GM12878 (cell line): ENCODE data around the gene FKBP8. TPM values are rescaled to one million over a fixed set of nuclear protein-coding genes. Genes with fewer than 3 reads are reported as not detected.

Experiments used
- ATAC-seq: fragments of 200-7000 bp; cut with Tn5 transposase; 3 replicates; pipeline ENCODE4 v1.9.1; 2020; ENCODE audit warnings: mild to moderate bottlenecking, moderate library complexity
- BruUV-seq: library from RNA; stranded (reverse); fragments of 400-500 nt; replicated peaks from 2 replicates; lab custom pipeline; 2021; lab: Mats Ljungman, UMichigan
- CTCF ChIA-PET: fragments of 300-600 bp; sonication (Branson Sonifier 250); formaldehyde crosslinking; extraction: SDS; loops from one replicate; lab custom pipeline; 2021; ENCODE audit warnings: inconsistent platforms; lab: Yijun Ruan, JAX
- POLR2A ChIA-PET: fragments of 350-600 bp; formaldehyde crosslinking; extraction: SDS; loops from one replicate; lab custom pipeline; 2021; ENCODE audit warnings: inconsistent platforms; lab: Charles Lee
- RAD21 ChIA-PET: fragments of 300-600 bp; sonication (Branson Sonifier 250); formaldehyde crosslinking; loops from one replicate; lab custom pipeline; 2023; ENCODE audit warnings: antibody characterized with exemption; ENCODE audit not compliant: unreplicated experiment; lab: Charles Lee
- SMC1A ChIA-PET: fragments of 300-600 bp; sonication (Branson Sonifier 250); formaldehyde crosslinking; loops from one replicate; lab custom pipeline; 2023; ENCODE audit not compliant: unreplicated experiment, uncharacterized antibody; lab: Charles Lee
- DNase-seq: peaks from one replicate; pipeline ENCODE4 v3.0.0-alpha.2; 2011; ENCODE audit warnings: low read depth, low spot score
- FAIRE-seq: peaks from 3 replicates; lab custom pipeline; 2011; peaks lifted over from hg19 to GRCh38; lab: Jason Lieb, UNC
- H2AFZ ChIP-seq: 2 replicates; pipeline ENCODE4 v1.6.0; 2011; ENCODE audit warnings: low read depth, low read length, control low read depth; ENCODE audit not compliant: control insufficient read depth
- H3K27ac ChIP-seq: 2 replicates; pipeline ENCODE4 v1.5.1; 2011; ENCODE audit warnings: control low read depth; ENCODE audit not compliant: control insufficient read depth, insufficient read depth
- H3K27me3 ChIP-seq, 2 experiments: replicated peaks in 1 of 2; 2 replicates each; pipeline versions ENCODE4 v1.6.0 to v1.6.1; 2011; ENCODE audit warnings: low read length in 1 of 2; ENCODE audit not compliant: control insufficient read depth in 2 of 2, insufficient read depth in 2 of 2
- H3K36me3 ChIP-seq, 2 experiments: 2 replicates each; pipeline ENCODE4 v1.5.1; 2011; ENCODE audit warnings: low read length in 1 of 2; ENCODE audit not compliant: control insufficient read depth in 2 of 2, insufficient read depth in 2 of 2
- H3K4me1 ChIP-seq: 2 replicates; pipeline ENCODE4 v1.6.1; 2011; ENCODE audit warnings: mild to moderate bottlenecking, low read length, moderate library complexity, mixed read lengths; ENCODE audit not compliant: control insufficient read depth, insufficient read depth
- H3K4me2 ChIP-seq: 2 replicates; pipeline ENCODE4 v1.6.0; 2011; ENCODE audit warnings: control low read depth; ENCODE audit not compliant: control insufficient read depth, insufficient read depth
- H3K4me3 ChIP-seq: fragments of 200-600 bp; sonication (generic); 2 replicates; pipeline ENCODE4 v1.5.1; 2016
- H3K79me2 ChIP-seq: 2 replicates; pipeline ENCODE4 v1.6.0; 2011; ENCODE audit warnings: low read length; ENCODE audit not compliant: control insufficient read depth, insufficient read depth
- H3K9ac ChIP-seq: 2 replicates; pipeline ENCODE4 v1.8.0; 2011; ENCODE audit warnings: low read length, control low read depth, mixed read lengths; ENCODE audit not compliant: control insufficient read depth, insufficient read depth
- H3K9me3 ChIP-seq: replicated peaks from 3 replicates; pipeline ENCODE4 v1.5.1; 2011; ENCODE audit warnings: mild to moderate bottlenecking, low read length; ENCODE audit not compliant: control insufficient read depth, insufficient read depth
- H4K20me1 ChIP-seq: 2 replicates; pipeline ENCODE4 v1.6.0; 2011; ENCODE audit not compliant: control insufficient read depth, insufficient read depth
- BMI1 ChIP-seq: fragments of 450-650 bp; IDR thresholded peaks from 2 replicates; pipeline ENCODE4 v1.6.1; 2016; ENCODE audit warnings: mild to moderate bottlenecking, moderate library complexity, borderline replicate concordance
- NR2C2 ChIP-seq: IDR thresholded peaks from 2 replicates; pipeline ENCODE4 v1.6.1; 2011; ENCODE audit warnings: borderline replicate concordance, low read depth; ENCODE audit not compliant: control insufficient read depth, insufficient read length
- SREBF1 ChIP-seq: IDR thresholded peaks from 2 replicates; pipeline ENCODE4 v1.6.1; 2012; ENCODE audit warnings: mild to moderate bottlenecking, low read length
- TCF12 ChIP-seq: IDR thresholded peaks from 2 replicates; pipeline ENCODE4 v1.6.1; 2011; ENCODE audit warnings: low read depth, mild to moderate bottlenecking, low read length
- TCF7 ChIP-seq: IDR thresholded peaks from 2 replicates; pipeline ENCODE4 v1.6.1; 2014; ENCODE audit warnings: antibody characterized with exemption, borderline replicate concordance
- WGBS: methylation state at CpG from one replicate; pipeline ENCODE4 v1.1.6; 2016; ENCODE audit warnings: low lambda C conversion rate; ENCODE audit not compliant: insufficient replicate concordance, insufficient coverage; ENCODE audit errors: missing lambda C conversion rate; 5-methylcytosine and 5-hydroxymethylcytosine counted together
- in situ Hi-C: fragments of 300-500 bp; cut with MboI; formaldehyde crosslinking; loops from 9 replicates; pipeline ENCODE4 v1.14.3; 2018; ENCODE audit warnings: mixed read lengths
- intact Hi-C: fragments of 100-400 bp; cut with micrococcal nuclease; formaldehyde crosslinking; loops from one replicate; pipeline ENCODE4 v1.14.2; 2022; ENCODE audit not compliant: unreplicated experiment
- polyA plus RNA-seq, 11 experiments: library from polyadenylated mRNA; depleted of rRNA in 4 of 11; unstranded in 6 of 11; stranded (reverse) in 5 of 11; fragments of >200 nt; fragmentation: Nextera tagmentation in 4 of 11; fragmentation: Illumina TruSeq in 1 of 11; extraction: Ambion mirVana in 4 of 11; extraction: Trizol in 1 of 11; gene quantifications; 1 replicate in 1 of 11; 2 replicates in 10 of 11; pipeline versions ENCODE4 v1.2.1 to v1.2.3, GENCODE V29; 2011 to 2016; ENCODE audit warnings: inconsistent platforms in 2 of 11, missing spikeins in 2 of 11, low read depth in 1 of 11
- total RNA-seq, 4 experiments: library from RNA; depleted of rRNA in 3 of 4; stranded (reverse); fragments of >200 nt in 3 of 4; fragmentation: Illumina TruSeq in 1 of 4; extraction: Trizol in 1 of 4; gene quantifications; 2 replicates each; pipeline versions ENCODE4 v1.2.1 to v1.2.3, GENCODE V29; 2013 to 2021

FKBP8 gene
- total and polyA plus RNA-seq, 10 of the 15 experiments (the other 5 are each of a cell fraction or from before 2014, with no cell fraction given), result 0.13 to 205 (median 95.4) TPM

DNA sequence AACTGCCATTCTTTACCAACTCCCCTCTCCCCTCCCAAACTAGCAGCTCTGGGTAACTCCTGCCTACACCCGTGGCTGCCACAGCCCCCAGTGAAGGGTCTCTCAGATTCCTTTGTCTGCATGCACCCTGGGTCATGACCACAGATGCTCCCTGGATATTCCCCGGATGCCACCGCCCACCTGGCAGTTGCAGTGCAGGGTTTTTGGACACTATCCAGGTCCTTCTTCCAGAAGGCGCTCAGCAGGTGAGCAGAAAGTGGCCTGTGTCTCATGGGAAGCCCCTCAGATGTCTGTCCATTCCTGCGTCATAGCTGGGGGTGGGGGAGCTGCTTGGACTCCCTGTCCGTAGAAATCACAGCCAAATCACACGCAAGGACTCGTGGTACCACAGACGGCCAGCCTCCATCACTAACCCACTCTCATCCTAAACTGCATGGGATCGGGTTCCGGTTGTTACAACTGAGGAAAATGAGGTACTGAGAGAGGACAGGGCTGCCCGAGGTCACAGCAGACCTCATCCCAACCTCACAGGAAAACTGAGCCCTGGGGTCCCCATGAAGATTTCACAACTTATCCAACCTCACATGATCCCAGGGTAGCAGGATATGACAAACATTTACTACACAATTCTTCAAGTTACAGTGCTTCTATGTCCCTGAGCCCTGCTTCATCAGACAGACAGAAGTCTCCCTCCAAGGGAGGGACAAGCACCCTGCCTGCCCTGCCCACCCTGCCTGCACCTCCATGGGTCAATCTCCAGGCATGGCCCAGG is 60.1 kb downstream of the FKBP8 start:
- H3K36me3 ChIP-seq, result peaks cover 0 to 4% of the 10 kb centered on the region in 2 experiments; a peak in 2 of 4 replicates
- H3K79me2 ChIP-seq, result peaks cover 46% of the 10 kb centered on the region
- H3K9ac ChIP-seq, result no peak overlapping the region
- intact Hi-C loops (no loop called here), in situ Hi-C loops (no loop called here)
- ATAC-seq, result no peak
- CTCF ChIA-PET, result interaction anchor here (1.4 kb wide), 1 partner anchor 32 kb away, joined by 4 read pairs; no protein-coding TSS in a partner anchor
- SMC1A ChIA-PET, result no interaction called here
- RAD21 ChIA-PET, result interaction anchor here (0.6 kb wide), 1 partner anchor 272 kb away, joined by 4 read pairs; no protein-coding TSS in a partner anchor
- DNase-seq, result no peak
- no peak overlapping the region for H3K4me3 ChIP-seq
- no peaks in the 10 kb centered on the region for H3K27me3 ChIP-seq
- no peaks in the 10 kb centered on the region; the same call in 1 of the 2 replicates for H4K20me1 ChIP-seq
- no peak for TF ChIP-seq TCF12
- TF ChIP-seq NR2C2, result no peak
- no peak for TF ChIP-seq SREBF1
- TF ChIP-seq TCF7, result no peak
- no peak for TF ChIP-seq BMI1
- H3K4me2 ChIP-seq, result no peak overlapping the region
- peaks cover 20% of the 10 kb centered on the region for H3K4me1 ChIP-seq
- no peak overlapping the region for H3K27ac ChIP-seq
- POLR2A ChIA-PET, result no interaction called here
- 90% methylated on average over 12 of the region's 12 CpGs for WGBS
- BruUV-seq, result no TSS peak
- H2AFZ ChIP-seq, result no peak overlapping the region
- no peak for FAIRE-seq
- H3K9me3 ChIP-seq, result no peaks in the 10 kb centered on the region

Other genes starting within 250 kb of the FKBP8 start
Only the 7 nearest of the 15 such genes appear.
- gene ELL, start 21.5 kb downstream of the FKBP8 start, total RNA-seq (2014; rRNA removed), result 11.7 and 13.1 TPM in 2 replicates
- 3.8 and 5.1 TPM in 2 replicates for gene ELL, start 21.5 kb downstream of the FKBP8 start, total RNA-seq (2014; rRNA removed; fragmentation: Illumina TruSeq; extraction: Trizol)
- gene ELL, start 21.5 kb downstream of the FKBP8 start, total RNA-seq (2021), result 19.7 and 25.0 TPM in 2 replicates
- gene ELL, start 21.5 kb downstream of the FKBP8 start, polyA plus RNA-seq (2011; rRNA removed), result 2.4 and 4.6 TPM in 2 replicates
- gene ELL, start 21.5 kb downstream of the FKBP8 start, polyA plus RNA-seq (2014; fragmentation: Illumina TruSeq; extraction: Trizol), result 0.87 and 3.6 TPM in 2 replicates
- under 1 TPM; 0.91 to 0.98 TPM for gene ELL, start 21.5 kb downstream of the FKBP8 start, polyA plus RNA-seq (2014; fragmentation: Nextera tagmentation; extraction: Ambion mirVana)
- gene ELL, start 21.5 kb downstream of the FKBP8 start, polyA plus RNA-seq (2014; rRNA removed), result 13.8 and 16.8 TPM in 2 replicates
- gene ELL, start 21.5 kb downstream of the FKBP8 start, polyA plus RNA-seq (2016; fragmentation: Nextera tagmentation; extraction: Ambion mirVana), result 10 to 100 TPM; 21.2 to 21.6 TPM
- gene KXD1, start 14.3 kb upstream of the FKBP8 start, total RNA-seq (2014; rRNA removed), result 116 and 128 TPM in 2 replicates
- 75.5 and 82.0 TPM in 2 replicates for gene KXD1, start 14.3 kb upstream of the FKBP8 start, total RNA-seq (2014; rRNA removed; fragmentation: Illumina TruSeq; extraction: Trizol)
- 109 and 111 TPM in 2 replicates for gene KXD1, start 14.3 kb upstream of the FKBP8 start, total RNA-seq (2021)
- gene KXD1, start 14.3 kb upstream of the FKBP8 start, polyA plus RNA-seq (2011; rRNA removed), result 67.3 and 130 TPM in 2 replicates
- 91.4 and 151 TPM in 2 replicates for gene KXD1, start 14.3 kb upstream of the FKBP8 start, polyA plus RNA-seq (2014; fragmentation: Illumina TruSeq; extraction: Trizol)
- 10 to 100 TPM; 27.5 to 44.9 TPM for gene KXD1, start 14.3 kb upstream of the FKBP8 start, polyA plus RNA-seq (2014; fragmentation: Nextera tagmentation; extraction: Ambion mirVana)
- 193 and 209 TPM in 2 replicates for gene KXD1, start 14.3 kb upstream of the FKBP8 start, polyA plus RNA-seq (2014; rRNA removed)
- gene KXD1, start 14.3 kb upstream of the FKBP8 start, polyA plus RNA-seq (2016; fragmentation: Nextera tagmentation; extraction: Ambion mirVana), result 100 to 1,000 TPM; 182 to 191 TPM
- 1,493 and 1,661 TPM in 2 replicates for gene UBA52, start 28.3 kb upstream of the FKBP8 start, total RNA-seq (2014; rRNA removed)
- gene UBA52, start 28.3 kb upstream of the FKBP8 start, total RNA-seq (2014; rRNA removed; fragmentation: Illumina TruSeq; extraction: Trizol), result 1,429 and 1,442 TPM in 2 replicates
- 1,629 and 1,678 TPM in 2 replicates for gene UBA52, start 28.3 kb upstream of the FKBP8 start, total RNA-seq (2021)
- gene UBA52, start 28.3 kb upstream of the FKBP8 start, polyA plus RNA-seq (2011; rRNA removed), result 910 and 1,613 TPM in 2 replicates
- gene UBA52, start 28.3 kb upstream of the FKBP8 start, polyA plus RNA-seq (2014; fragmentation: Illumina TruSeq; extraction: Trizol), result 2,280 and 2,392 TPM in 2 replicates
- gene UBA52, start 28.3 kb upstream of the FKBP8 start, polyA plus RNA-seq (2014; fragmentation: Nextera tagmentation; extraction: Ambion mirVana), result 1,000 to 10,000 TPM; 2,192 to 2,288 TPM
- 2,186 and 2,597 TPM in 2 replicates for gene UBA52, start 28.3 kb upstream of the FKBP8 start, polyA plus RNA-seq (2014; rRNA removed)
- 1,000 to 10,000 TPM; 1,131 to 1,180 TPM for gene UBA52, start 28.3 kb upstream of the FKBP8 start, polyA plus RNA-seq (2016; fragmentation: Nextera tagmentation; extraction: Ambion mirVana)
- 49.7 and 57.8 TPM in 2 replicates for gene REX1BD, start 45.2 kb upstream of the FKBP8 start, total RNA-seq (2014; rRNA removed)
- gene REX1BD, start 45.2 kb upstream of the FKBP8 start, total RNA-seq (2014; rRNA removed; fragmentation: Illumina TruSeq; extraction: Trizol), result 6.4 and 7.1 TPM in 2 replicates
- gene REX1BD, start 45.2 kb upstream of the FKBP8 start, total RNA-seq (2021), result 58.2 and 62.7 TPM in 2 replicates
- 7.8 and 12.1 TPM in 2 replicates for gene REX1BD, start 45.2 kb upstream of the FKBP8 start, polyA plus RNA-seq (2011; rRNA removed)
- gene REX1BD, start 45.2 kb upstream of the FKBP8 start, polyA plus RNA-seq (2014; fragmentation: Illumina TruSeq; extraction: Trizol), result 1.8 and 3.1 TPM in 2 replicates
- gene REX1BD, start 45.2 kb upstream of the FKBP8 start, polyA plus RNA-seq (2014; fragmentation: Nextera tagmentation; extraction: Ambion mirVana), result 1 to 10 TPM; 1.1 to 3.3 TPM
- gene REX1BD, start 45.2 kb upstream of the FKBP8 start, polyA plus RNA-seq (2014; rRNA removed), result 64.4 and 84.2 TPM in 2 replicates
- 100 to 1,000 TPM in 1 of 2 experiments, 10 to 100 TPM in 1; 88.9 to 101 TPM for gene REX1BD, start 45.2 kb upstream of the FKBP8 start, polyA plus RNA-seq (2016; fragmentation: Nextera tagmentation; extraction: Ambion mirVana)
- gene CRLF1, start 63.2 kb upstream of the FKBP8 start, total RNA-seq (2014; rRNA removed), result not detected in 2 replicates
- not detected in 2 replicates for gene CRLF1, start 63.2 kb upstream of the FKBP8 start, total RNA-seq (2014; rRNA removed; fragmentation: Illumina TruSeq; extraction: Trizol)
- 0.33 and 0.43 TPM in 2 replicates for gene CRLF1, start 63.2 kb upstream of the FKBP8 start, total RNA-seq (2021)
- not detected in 2 replicates for gene CRLF1, start 63.2 kb upstream of the FKBP8 start, polyA plus RNA-seq (2011; rRNA removed)
- not detected in 2 replicates for gene CRLF1, start 63.2 kb upstream of the FKBP8 start, polyA plus RNA-seq (2014; fragmentation: Illumina TruSeq; extraction: Trizol)
- under 1 TPM; 0.35 to 0.76 TPM for gene CRLF1, start 63.2 kb upstream of the FKBP8 start, polyA plus RNA-seq (2014; fragmentation: Nextera tagmentation; extraction: Ambion mirVana)
- 0.10 TPM in 1 of 2 replicates, not detected in the other for gene CRLF1, start 63.2 kb upstream of the FKBP8 start, polyA plus RNA-seq (2014; rRNA removed)
- 1 to 10 TPM in 1 of 2 experiments, under 1 TPM in 1; 0.63 to 1.2 TPM for gene CRLF1, start 63.2 kb upstream of the FKBP8 start, polyA plus RNA-seq (2016; fragmentation: Nextera tagmentation; extraction: Ambion mirVana)
- gene TMEM59L, start 69.3 kb upstream of the FKBP8 start, total RNA-seq (2014; rRNA removed), result 0.06 TPM in 1 of 2 replicates, not detected in the other
- not detected in 2 replicates for gene TMEM59L, start 69.3 kb upstream of the FKBP8 start, total RNA-seq (2014; rRNA removed; fragmentation: Illumina TruSeq; extraction: Trizol)
- gene TMEM59L, start 69.3 kb upstream of the FKBP8 start, total RNA-seq (2021), result not detected in 2 replicates
- not detected in 2 replicates for gene TMEM59L, start 69.3 kb upstream of the FKBP8 start, polyA plus RNA-seq (2011; rRNA removed)
- gene TMEM59L, start 69.3 kb upstream of the FKBP8 start, polyA plus RNA-seq (2014; fragmentation: Illumina TruSeq; extraction: Trizol), result not detected in 2 replicates
- gene TMEM59L, start 69.3 kb upstream of the FKBP8 start, polyA plus RNA-seq (2014; fragmentation: Nextera tagmentation; extraction: Ambion mirVana), result not detected
- not detected in 2 replicates for gene TMEM59L, start 69.3 kb upstream of the FKBP8 start, polyA plus RNA-seq (2014; rRNA removed)
- not detected for gene TMEM59L, start 69.3 kb upstream of the FKBP8 start, polyA plus RNA-seq (2016; fragmentation: Nextera tagmentation; extraction: Ambion mirVana)
- 3.6 and 5.6 TPM in 2 replicates for gene KLHL26, start 93.5 kb upstream of the FKBP8 start, total RNA-seq (2014; rRNA removed)
- 0.98 and 1.5 TPM in 2 replicates for gene KLHL26, start 93.5 kb upstream of the FKBP8 start, total RNA-seq (2014; rRNA removed; fragmentation: Illumina TruSeq; extraction: Trizol)
- 12.9 and 14.6 TPM in 2 replicates for gene KLHL26, start 93.5 kb upstream of the FKBP8 start, total RNA-seq (2021)
- gene KLHL26, start 93.5 kb upstream of the FKBP8 start, polyA plus RNA-seq (2011; rRNA removed), result 1.0 and 1.2 TPM in 2 replicates
- 0.74 and 1.9 TPM in 2 replicates for gene KLHL26, start 93.5 kb upstream of the FKBP8 start, polyA plus RNA-seq (2014; fragmentation: Illumina TruSeq; extraction: Trizol)
- under 1 TPM; 0.18 to 0.35 TPM for gene KLHL26, start 93.5 kb upstream of the FKBP8 start, polyA plus RNA-seq (2014; fragmentation: Nextera tagmentation; extraction: Ambion mirVana)
- 3.9 and 5.1 TPM in 2 replicates for gene KLHL26, start 93.5 kb upstream of the FKBP8 start, polyA plus RNA-seq (2014; rRNA removed)
- 1 to 10 TPM; 8.0 to 8.1 TPM for gene KLHL26, start 93.5 kb upstream of the FKBP8 start, polyA plus RNA-seq (2016; fragmentation: Nextera tagmentation; extraction: Ambion mirVana)